ENCODE data around the gene PTPRR. TPM values are rescaled to one million over a fixed set of nuclear protein-coding genes. Genes with fewer than 3 reads are reported as not detected.

Gene PTPRR, protein sequence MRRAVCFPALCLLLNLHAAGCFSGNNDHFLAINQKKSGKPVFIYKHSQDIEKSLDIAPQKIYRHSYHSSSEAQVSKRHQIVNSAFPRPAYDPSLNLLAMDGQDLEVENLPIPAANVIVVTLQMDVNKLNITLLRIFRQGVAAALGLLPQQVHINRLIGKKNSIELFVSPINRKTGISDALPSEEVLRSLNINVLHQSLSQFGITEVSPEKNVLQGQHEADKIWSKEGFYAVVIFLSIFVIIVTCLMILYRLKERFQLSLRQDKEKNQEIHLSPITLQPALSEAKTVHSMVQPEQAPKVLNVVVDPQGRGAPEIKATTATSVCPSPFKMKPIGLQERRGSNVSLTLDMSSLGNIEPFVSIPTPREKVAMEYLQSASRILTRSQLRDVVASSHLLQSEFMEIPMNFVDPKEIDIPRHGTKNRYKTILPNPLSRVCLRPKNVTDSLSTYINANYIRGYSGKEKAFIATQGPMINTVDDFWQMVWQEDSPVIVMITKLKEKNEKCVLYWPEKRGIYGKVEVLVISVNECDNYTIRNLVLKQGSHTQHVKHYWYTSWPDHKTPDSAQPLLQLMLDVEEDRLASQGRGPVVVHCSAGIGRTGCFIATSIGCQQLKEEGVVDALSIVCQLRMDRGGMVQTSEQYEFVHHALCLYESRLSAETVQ
- 10 to 100 TPM in 1 of 5 donors, 1 to 10 TPM in 1, under 1 TPM in 1, not detected in 2; 0.58 to 11.1 (median 9.5) TPM for total RNA-seq
- polyA plus RNA-seq, result 1 to 10 TPM in 2 of 3 donors, under 1 TPM in 1; 0.45 to 5.7 (median 2.2) TPM
- long read RNA-seq, donor 1, partial matches to known transcripts, result 0 of 1 reads
- long read RNA-seq, donor 1, other reads (novel, unspliced or antisense), result 0 of 1 reads
- long read RNA-seq, donor 2, result 0 reads
- long read RNA-seq, donor 3, result 0 reads
- long read RNA-seq, donor 4, result 0 reads
- long read RNA-seq, donor 5, partial matches to known transcripts, result 0 of 2 reads
- long read RNA-seq, donor 5, other reads (novel, unspliced or antisense), result 0 of 2 reads
- long read RNA-seq, donor 6, partial matches to known transcripts, result 0 of 1 reads
- long read RNA-seq, donor 6, other reads (novel, unspliced or antisense), result 0 of 1 reads
- long read RNA-seq, donor 7, result 0 reads
- long read RNA-seq, donor 8, result 0 reads
- long read RNA-seq, donor 9, result 0 reads
- long read RNA-seq, donor 10, partial matches to known transcripts, result 0 of 1 reads
- long read RNA-seq, donor 10, other reads (novel, unspliced or antisense), result 0 of 1 reads

DNA sequence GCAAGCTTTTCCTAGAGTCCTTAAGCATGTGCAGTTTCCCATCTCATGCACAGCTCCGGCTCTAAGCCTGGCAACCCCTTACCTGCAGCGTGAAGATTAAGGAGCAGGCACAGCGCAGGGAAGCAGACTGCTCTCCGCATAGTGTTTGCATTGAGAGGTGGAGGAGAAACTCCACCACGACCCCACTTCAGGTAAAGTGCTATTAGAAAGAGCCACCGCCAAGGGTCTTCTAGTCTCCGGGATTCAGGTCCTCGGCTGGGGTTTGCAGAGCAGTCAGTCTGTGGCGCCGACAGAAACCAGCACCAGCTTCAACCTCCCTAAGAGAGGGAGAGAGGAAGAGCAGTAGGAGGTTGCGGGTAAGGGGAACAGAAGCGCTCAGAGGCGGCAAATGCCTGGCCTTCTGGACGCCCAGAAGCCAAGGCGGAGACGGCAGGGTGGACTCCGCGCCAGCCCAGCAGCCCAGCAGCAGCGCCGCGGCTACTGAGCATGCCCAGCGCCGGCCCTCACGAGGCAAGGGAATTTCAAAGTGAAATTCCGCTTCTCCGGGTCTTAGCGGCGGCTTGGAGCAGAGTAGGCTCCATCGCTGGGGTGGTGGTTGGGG lies at the start of gene PTPRR:
TSS of gene PTPRR (minus strand) at position 488 of the 601 bp plus-strand sequence. CDS start at position 140, 348 bp downstream.
- DNase-seq, result peak in 1 of 2 donors; percentile 45

DNA sequence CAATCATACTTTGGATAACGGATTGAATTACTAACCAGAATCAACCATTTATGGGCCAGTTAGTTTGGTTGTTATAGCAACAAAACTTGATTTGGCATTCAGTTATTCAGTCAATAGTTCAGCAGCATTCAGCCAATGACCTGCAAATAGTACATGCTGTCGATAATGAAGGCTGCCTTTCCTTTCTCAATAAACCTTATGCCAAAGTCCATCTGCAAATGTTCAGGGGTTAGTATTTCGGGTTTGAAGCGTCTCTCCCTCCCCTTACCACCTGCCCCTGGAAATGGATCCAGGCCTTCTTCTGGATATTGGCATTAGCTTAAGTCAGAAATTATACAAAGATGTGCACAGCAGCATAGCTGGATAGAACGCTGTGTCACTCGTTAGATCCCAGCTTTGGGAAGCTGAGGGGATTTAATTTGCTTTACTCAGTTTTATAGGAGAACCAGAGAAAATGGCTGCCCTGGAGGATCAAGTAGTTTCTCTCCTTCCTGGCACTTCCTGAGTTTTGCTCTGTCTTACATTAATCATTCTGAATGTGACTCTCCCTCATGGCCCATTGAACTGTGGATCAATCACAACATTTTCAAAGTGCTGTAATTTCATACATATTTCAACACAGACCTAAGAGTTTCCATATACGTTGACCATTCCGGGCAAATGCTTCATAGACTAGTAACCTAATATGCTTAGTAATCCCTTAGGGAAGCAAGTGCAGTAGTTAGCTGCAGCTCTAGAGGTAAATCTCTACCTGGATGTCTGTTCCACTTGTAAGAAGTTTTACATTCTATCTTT lies 46.7 kb upstream of the PTPRR start:
- 79 to 92% (median 92%) methylated on average over 8 of the region's 8 CpGs for WGBS, 5 donors

More for the DNA sequence above, at the start of gene PTPRR:
- intact Hi-C loops (cut with DNase I; ENCODE audit: low total_unique reads), result no loop called here
- 3 to 7% (median 4%) methylated on average over 25 to 29 of the region's 29 CpGs for WGBS, 5 donors
- Histone ChIP-seq H3K4me3 (peak within 1 kb of the TSS; percentile 15 to 32 (median 22)), H3K36me3 (no peaks in the 10 kb centered on the region), H3K9me3 (no peaks in the 10 kb centered on the region), H3K27ac (no peak within 1 kb of the TSS), H3K4me1 (peaks cover 5 to 11% (median 9%) of the 10 kb centered on the region in 4 donors), H3K27me3 (peaks cover 4 to 25% (median 19%) of the 10 kb centered on the region in 3 donors)
- TF ChIP-seq POLR2A (IDR thresholded peaks at IDR 0.05) (no peak), EP300 (IDR thresholded peaks at IDR 0.05) (no peak), POLR2AphosphoS5 (IDR thresholded peaks at IDR 0.05) (no peak)
- TF ChIP-seq, protein P1, sequence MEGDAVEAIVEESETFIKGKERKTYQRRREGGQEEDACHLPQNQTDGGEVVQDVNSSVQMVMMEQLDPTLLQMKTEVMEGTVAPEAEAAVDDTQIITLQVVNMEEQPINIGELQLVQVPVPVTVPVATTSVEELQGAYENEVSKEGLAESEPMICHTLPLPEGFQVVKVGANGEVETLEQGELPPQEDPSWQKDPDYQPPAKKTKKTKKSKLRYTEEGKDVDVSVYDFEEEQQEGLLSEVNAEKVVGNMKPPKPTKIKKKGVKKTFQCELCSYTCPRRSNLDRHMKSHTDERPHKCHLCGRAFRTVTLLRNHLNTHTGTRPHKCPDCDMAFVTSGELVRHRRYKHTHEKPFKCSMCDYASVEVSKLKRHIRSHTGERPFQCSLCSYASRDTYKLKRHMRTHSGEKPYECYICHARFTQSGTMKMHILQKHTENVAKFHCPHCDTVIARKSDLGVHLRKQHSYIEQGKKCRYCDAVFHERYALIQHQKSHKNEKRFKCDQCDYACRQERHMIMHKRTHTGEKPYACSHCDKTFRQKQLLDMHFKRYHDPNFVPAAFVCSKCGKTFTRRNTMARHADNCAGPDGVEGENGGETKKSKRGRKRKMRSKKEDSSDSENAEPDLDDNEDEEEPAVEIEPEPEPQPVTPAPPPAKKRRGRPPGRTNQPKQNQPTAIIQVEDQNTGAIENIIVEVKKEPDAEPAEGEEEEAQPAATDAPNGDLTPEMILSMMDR (IDR thresholded peaks at IDR 0.05), result no peak

DNA sequence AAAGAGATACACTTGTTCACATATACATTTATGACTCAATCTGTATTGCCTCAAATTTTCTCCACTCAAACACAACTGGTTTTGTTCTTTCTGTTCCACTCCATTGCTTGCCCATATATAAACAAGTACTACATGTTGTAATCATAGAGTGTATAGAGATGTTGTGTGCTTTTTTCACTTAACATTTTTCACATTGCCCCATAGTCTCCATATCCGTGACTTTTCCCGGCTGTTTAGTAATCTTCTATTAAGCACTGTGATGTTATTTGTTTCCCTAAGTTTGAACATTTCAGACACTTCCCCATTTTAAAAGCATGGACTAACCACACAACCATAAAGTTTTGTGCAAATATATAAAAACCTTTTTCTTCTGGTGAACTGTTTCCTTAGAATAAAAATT lies 45.5 kb upstream of the PTPRR start:
- no peak for DNase-seq
- intact Hi-C loops (cut with DNase I; ENCODE audit: low total_unique reads), result no loop called here
- H3K36me3 ChIP-seq, result no peaks in the 10 kb centered on the region
- H3K4me1 ChIP-seq, result no peaks in the 10 kb centered on the region
- no peaks in the 10 kb centered on the region for H3K27me3 ChIP-seq
- H3K9me3 ChIP-seq, result no peaks in the 10 kb centered on the region
- 65 to 81% (median 79%) methylated on average over 2 of the region's 2 CpGs for whole genome bisulfite sequencing, 5 donors
- H3K27ac ChIP-seq, result no peak overlapping the region
- TF ChIP-seq, protein P1 (IDR thresholded peaks at IDR 0.05), result no peak
- TF ChIP-seq EP300 (IDR thresholded peaks at IDR 0.05), result no peak
- TF ChIP-seq POLR2A (IDR thresholded peaks at IDR 0.05), result no peak
- TF ChIP-seq POLR2AphosphoS5 (IDR thresholded peaks at IDR 0.05), result no peak
- H3K4me3 ChIP-seq, result no peak overlapping the region

More for the DNA sequence above, 46.7 kb upstream of the PTPRR start:
- TF ChIP-seq POLR2AphosphoS5 (IDR thresholded peaks at IDR 0.05) (no peak), EP300 (IDR thresholded peaks at IDR 0.05) (no peak), POLR2A (IDR thresholded peaks at IDR 0.05) (no peak)
- TF ChIP-seq, protein P1 (IDR thresholded peaks at IDR 0.05), result no peak
- Histone ChIP-seq H3K4me1 (no peaks in the 10 kb centered on the region), H3K27ac (no peak overlapping the region), H3K27me3 (no peaks in the 10 kb centered on the region), H3K9me3 (no peaks in the 10 kb centered on the region), H3K4me3 (no peak overlapping the region), H3K36me3 (no peaks in the 10 kb centered on the region)
- DNase-seq, result no peak
- intact Hi-C loops (cut with DNase I; ENCODE audit: low total_unique reads), result no loop called here

All from stomach (tissue), 19 donors.